Measurements from ENCODE around the gene TMEM116.
"Not testable (repeated sequence)": the region's sequence is repeated elsewhere in the genome, so short reads cannot be mapped to it uniquely, and the experiment has no call there.

TMEM116 gene

DNA sequence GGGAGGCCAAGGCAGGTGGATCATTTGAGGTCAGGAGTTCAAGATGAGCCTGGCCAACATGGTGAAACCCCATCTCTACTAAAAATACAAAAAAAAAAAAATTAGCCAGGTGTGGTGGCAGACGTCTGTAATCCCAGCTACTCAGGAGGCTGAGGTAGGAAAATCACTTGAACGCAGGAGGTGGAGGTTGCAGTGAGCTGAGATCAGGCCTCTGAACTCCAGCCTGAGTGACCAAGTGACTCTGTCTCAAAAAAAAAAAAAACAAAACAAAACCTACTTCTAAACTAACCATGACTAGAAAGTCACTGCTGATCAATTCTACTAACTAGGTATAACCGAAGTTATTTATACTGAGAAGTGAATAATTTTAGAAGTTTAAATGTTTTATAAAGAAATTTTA is 3.4 kb downstream of the TMEM116 start:
- not testable (repeated sequence) for DNase-seq

GRCh38 chr12:112008918-112009317 is 4.0 kb downstream of the TMEM116 start:
- no peak for DNase-seq

DNA sequence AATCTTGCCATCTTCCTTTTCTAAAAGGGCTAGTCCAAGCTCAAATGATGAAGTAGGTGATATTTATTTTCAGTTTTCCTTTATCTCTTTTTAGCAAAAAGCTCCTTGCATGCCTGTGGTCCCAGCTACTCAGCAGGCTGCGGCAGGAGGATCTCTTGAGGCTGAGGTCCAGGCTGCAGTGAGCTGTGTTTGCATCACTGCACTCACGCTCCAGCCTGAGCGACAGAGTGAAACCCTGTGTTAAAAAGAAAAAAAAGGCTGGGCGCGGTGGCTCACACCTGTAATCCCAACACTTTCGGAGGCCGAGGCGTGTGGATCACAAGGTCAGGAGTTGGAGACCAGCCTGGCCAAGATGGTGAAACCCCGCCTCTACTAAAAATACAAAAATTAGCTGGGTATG is 5.0 kb downstream of the TMEM116 start:
- DNase-seq: no peak

GRCh38 chr12:112005419-112006395 is 7.3 kb downstream of the TMEM116 start:
- DNase-seq: no peak

- DNase-seq: no peak
Observed at GRCh38 chr12:112004041-112004440, 8.9 kb downstream of the TMEM116 start.

- DNase-seq: no peak
Observed at GRCh38 chr12:112001576-112001975, 11.4 kb downstream of the TMEM116 start.

GRCh38 chr12:112000820-112001219 is 12.1 kb downstream of the TMEM116 start:
- no peak for DNase-seq

DNA sequence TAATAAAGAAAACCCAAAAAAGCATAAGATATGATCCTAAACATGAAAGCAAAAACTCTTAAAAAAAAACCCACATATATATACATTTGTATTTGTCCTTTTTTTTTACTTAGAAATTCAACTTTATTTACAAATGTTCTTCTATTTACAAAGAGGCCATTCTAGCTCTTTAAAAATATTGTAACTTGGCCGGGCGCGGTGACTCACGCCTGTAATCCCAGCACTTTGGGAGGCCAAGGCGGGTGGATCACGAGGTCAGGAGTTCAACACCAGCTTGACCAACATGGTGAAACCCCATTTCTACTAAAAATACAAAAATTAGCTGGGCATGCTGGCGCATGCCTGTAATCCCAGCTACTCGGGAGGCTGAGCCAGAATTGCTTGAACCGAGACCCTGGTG is 13.8 kb downstream of the TMEM116 start:
- not testable (repeated sequence) for DNase-seq

DNA sequence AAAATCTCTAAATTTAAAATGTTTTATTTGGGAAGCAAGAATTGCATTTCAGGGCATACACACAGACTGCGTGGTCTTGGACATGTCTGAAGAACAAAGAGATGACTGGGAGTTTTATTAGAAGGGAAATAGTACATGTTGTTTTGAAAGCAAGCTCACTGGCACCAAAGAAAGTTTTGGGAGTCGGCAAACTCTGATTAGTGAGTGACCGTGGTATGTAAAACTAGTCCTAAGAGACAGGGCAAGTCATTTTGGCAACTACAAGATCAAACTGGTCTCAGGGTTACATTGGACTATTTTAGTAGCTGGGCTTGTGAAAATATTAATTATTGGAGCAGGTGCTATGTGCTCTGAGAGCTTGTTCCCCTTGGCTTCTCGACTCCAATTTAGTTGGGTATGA is 14.9 kb downstream of the TMEM116 start:
- no peak for DNase-seq

DNA sequence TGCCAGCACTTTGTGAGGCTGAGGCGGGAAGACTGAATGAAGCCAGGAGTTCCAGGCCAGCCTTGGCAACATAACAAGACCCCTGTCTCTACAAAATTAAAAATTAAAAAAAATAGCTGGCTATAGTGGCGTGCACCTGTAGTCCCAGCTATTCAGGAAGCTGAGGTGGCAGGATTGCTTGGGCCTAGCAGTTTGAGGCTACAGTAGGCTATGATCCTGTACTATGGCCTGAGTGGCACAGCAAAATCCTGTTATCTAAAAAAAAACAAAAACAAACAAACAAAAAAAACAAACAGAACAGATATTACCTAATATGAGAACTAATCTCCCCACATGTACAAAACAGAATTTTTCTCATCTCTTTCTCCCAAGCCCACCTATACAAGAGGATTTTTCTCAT is 15.7 kb downstream of the TMEM116 start:
- no peak for DNase-seq

DNA sequence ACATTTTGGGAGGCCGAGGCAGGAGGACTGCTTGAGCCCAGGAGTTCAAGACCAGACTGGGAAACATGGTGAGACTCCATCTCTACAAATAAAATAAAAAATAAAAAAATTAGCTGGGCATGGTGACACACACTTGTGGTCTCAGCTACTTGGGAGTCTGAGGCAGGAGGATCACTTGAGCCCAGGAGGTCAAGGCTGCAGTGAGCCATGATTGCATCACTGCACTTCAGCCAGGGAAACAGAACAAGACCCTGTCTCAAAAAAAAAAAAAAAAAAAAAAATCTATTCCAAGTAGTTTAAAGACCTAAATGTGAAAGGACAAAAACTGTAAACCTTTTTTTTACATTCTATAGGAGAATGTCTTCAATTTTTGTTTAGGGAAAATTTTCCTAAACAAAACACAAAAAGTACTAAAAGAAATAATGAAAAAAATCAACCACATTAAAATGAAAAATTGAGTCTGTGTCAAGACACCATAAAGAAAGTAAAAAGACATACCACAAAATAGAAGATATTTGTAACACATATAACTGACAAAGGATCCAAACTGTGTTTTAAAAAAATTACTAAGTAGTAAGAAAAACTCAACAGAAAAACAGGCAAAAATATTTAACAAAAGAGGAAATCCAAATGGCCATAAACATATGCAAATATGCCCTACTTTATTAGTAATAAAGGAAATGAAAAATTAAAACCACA is 17.0 kb downstream of the TMEM116 start:
- DNase-seq: no peak

DNA sequence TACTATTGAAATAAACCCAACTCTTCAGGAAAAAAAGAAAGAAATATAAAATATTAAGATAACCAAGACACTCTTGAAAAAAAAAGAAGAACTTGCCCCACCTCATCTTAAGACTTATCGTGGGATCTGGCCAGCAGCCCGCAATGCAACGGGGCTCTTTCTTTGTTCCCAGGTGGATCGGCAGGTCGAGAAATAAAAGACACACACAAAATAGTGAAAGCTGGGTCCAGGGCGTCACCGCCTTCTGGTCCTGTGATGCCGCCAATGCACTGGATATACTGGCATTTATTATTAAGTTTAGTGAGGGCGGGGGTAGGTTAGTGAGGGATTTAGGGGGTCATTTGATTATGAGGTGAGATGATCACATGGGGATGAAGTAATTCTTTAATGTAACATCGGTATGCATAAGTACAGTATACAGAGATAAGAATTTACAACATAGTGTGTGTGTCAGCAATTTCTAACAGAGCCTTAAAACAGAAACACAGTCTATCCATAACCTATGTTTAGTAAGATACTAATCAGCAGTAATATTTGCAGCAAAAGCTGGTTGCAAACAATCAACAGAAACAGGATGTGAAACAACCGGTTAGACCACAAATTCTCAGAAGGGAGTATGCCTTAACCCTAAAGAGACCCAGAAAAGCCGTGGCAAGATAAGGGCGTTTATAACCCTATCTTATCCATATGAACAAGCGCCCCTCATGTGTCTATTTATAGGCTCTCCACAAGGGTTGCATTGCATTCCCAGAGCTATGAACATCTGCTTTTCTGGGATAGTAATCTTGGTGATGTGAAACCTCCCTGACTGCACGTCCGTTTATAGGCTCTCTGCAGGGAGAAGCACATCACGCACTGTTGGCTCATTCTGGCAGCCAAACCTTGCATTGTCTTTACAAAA is 18.5 kb downstream of the TMEM116 start:
- DNase-seq: not testable (repeated sequence)

- DNase-seq: no peak
Observed at GRCh38 chr12:111993292-111994150, 19.4 kb downstream of the TMEM116 start.

DNA sequence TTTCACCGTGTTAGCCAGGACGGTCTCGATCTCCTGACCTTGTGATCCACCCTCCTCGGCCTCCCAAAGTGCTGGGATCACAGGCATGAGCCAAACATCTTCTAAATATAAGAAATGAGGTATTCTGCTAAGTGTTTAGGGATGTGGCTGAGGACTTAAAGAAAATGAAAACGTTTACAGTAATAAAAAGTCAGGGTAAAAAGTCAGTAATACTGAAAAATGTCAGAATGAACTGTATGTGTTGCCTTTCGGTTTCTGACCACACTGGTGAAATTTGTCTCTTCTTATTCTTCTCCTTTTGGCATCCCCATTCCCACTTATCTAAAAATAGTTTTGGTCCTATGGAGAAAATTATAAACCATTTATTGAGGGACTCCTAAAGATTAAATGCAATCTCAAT is 20.5 kb downstream of the TMEM116 start:
- no peak for DNase-seq

- no peak for DNase-seq
Observed at GRCh38 chr12:111991946-111992345, 21.0 kb downstream of the TMEM116 start.

GRCh38 chr12:111991535-111991934 is 21.4 kb downstream of the TMEM116 start:
- DNase-seq: no peak

DNA sequence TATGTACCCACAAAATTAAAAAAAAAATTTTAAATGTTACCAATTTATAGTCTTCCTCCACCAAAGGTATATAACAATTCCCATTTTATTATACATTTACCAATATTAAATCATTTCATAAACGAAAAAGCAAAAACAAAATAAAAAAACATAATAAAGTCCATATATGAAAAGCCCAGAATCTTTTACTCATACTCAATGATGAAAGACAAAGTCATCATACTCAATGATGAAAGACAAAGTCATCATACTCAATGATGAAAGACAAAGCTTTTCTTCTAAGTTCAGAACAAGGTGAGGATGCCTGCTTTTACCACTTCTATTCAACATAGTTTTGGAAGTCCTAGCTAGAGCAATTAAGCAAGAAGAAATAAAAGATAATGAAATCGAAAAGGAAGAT is 28.1 kb downstream of the TMEM116 start:
- no peak for DNase-seq

- no peak for DNase-seq
Observed at GRCh38 chr12:111981987-111982386, 31.0 kb downstream of the TMEM116 start.

- DNase-seq: no peak
Observed at GRCh38 chr12:111980598-111980997, 32.4 kb downstream of the TMEM116 start.

DNA sequence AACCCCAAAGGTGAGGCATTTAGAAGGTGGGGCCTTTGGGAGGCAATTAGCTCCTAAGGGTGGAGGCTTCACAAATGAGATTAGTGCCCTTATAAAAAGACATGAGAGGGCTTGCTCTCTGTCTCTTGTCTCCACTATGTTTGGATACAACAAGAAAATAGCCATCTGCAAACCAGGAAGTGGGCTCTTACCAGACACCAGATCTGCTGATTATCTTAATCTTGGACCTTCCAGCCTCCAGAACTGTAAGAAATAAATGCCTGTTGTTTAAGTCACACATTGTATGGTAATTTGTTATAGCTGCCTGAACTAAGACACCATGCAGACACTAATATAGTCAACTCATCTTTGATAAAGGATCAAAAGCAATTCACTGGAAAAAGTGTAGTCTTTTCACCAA is 34.4 kb downstream of the TMEM116 start:
- DNase-seq: no peak

GRCh38 chr12:111976860-111977259 is 36.1 kb downstream of the TMEM116 start:
- no peak for DNase-seq

All from hypothalamus (tissue), 51 donors.